Activated CD4-positive, CD25-positive, alpha-beta regulatory T cell treated with anti-CD3 and anti-CD28 coated beads, Interleukin-2, amount 50 U/mL, for 72 hours (primary cell): ENCODE results near the gene CNKSR1.

Source experiments
- DNase-seq: peaks from one replicate; pipeline ENCODE4 v3.0.0; 2021

The CNKSR1 gene, protein sequence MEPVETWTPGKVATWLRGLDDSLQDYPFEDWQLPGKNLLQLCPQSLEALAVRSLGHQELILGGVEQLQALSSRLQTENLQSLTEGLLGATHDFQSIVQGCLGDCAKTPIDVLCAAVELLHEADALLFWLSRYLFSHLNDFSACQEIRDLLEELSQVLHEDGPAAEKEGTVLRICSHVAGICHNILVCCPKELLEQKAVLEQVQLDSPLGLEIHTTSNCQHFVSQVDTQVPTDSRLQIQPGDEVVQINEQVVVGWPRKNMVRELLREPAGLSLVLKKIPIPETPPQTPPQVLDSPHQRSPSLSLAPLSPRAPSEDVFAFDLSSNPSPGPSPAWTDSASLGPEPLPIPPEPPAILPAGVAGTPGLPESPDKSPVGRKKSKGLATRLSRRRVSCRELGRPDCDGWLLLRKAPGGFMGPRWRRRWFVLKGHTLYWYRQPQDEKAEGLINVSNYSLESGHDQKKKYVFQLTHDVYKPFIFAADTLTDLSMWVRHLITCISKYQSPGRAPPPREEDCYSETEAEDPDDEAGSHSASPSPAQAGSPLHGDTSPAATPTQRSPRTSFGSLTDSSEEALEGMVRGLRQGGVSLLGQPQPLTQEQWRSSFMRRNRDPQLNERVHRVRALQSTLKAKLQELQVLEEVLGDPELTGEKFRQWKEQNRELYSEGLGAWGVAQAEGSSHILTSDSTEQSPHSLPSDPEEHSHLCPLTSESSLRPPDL

DNA sequence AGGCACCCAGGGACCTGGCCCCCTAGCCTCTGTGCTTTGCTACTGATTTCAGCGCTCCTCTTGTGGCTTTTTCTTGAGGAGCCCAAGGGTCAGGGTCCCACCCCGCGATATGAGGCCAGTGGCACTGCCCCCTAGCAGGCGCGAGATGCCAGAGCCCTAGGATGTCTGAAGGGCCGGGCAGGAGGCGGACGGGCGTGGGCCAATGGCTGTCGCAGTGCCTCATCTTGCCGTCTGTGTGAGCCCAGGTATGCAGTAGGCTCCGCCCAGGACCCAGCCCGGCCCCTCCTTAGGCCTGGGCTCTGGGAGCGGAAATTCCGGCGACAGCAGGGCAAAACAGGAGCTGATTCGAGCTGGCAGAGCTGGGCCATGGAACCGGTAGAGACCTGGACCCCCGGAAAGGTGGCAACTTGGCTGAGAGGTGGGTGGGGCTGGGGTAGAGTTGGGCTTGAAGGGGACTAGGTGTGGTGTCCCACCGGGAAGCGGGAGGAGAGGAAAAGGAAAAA lies at the start of gene CNKSR1:
Gene CNKSR1 (plus strand): TSS at position 310 of the 503 bp plus-strand sequence. CDS start 57 bp downstream, at position 367.
- no peak for DNase-seq

DNA sequence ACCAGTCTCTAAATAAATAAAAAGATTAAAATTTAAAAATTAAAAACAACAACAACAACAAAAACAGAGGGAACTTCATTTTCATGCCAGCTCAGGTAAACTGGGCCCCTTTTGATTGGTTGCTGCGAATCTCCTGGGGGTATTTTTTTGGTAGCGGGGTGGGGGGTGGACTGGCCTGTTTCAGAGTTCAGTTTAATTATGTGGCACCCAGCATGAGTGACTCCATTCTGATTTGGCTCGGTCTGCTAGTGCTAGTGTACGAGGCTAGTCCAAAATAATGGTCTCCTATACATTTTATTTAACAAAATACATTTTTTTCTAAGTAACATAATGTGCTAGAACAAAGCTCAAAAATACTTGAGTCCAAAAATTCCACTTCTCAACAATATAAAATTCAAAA lies 47.5 kb upstream of the CNKSR1 start:
- DNase-seq, result no peak

DNA sequence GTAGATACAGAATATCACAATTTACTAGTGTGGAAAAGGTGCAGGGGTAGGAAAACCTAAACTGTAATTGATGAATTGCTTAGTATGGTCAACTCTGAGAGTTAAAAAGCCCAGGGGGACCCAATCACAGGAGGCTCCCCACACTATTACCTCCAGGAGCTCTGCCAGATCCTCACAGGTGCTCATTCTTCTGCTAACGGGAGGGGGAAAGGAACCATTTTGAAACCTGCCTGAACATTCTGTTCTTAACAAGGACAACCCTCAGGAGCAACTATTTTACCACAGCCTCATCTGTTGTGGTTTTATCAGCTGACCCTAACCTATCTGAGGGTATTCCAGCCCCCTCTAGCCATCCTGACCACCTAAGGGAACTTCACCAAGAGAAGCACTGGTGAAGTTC lies 46.6 kb upstream of the CNKSR1 start:
- DNase-seq, result no peak

DNA sequence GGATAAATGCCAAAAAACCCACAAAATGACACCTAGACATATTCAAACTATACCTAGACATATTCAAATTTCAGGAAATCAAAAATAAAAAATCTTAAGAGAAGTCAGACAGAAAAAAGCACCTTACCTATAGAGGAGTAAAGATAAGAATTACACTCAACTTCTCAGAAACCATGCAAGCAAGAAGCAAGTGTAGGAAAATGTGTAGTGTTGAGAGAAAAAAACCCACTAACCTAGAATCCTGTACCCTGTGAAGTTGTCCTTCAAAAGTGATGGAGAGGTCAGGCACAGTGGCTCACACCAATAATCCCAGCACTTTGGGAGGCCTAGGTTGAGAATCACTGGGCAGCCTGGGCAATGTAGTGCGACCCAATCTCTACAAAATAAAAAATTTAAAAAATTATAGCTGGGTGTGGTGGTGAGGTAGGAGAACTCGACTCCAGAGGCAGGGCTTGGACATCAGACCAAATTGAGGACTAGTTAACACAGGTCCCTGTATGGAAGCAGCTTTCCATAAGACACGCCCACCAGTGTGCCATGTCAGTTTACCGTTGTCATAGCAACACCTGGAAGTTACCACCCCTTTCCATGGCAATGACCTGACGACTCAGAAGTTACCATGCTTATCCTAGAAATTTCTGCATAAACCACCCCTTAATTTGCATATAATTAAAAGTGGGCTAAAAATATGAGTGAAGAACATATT lies 45.0 kb upstream of the CNKSR1 start:
- DNase-seq, result no peak

DNA sequence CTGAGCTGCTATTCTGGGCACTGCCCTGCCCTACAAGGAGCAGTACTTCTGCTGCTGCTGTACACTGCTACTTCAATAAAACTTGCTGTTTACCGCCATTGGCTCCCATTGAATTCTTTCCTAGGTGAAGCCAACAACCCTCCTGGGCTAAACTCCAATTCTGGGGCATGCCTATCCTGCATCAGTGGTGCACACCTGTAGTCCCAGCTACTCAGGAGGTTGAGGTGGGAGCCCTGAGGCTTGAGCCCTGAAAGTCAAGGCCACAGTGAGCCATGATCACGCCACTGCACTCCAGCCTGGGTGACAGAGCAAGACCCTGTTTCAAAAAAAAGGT lies 44.5 kb upstream of the CNKSR1 start:
- no peak for DNase-seq

DNA sequence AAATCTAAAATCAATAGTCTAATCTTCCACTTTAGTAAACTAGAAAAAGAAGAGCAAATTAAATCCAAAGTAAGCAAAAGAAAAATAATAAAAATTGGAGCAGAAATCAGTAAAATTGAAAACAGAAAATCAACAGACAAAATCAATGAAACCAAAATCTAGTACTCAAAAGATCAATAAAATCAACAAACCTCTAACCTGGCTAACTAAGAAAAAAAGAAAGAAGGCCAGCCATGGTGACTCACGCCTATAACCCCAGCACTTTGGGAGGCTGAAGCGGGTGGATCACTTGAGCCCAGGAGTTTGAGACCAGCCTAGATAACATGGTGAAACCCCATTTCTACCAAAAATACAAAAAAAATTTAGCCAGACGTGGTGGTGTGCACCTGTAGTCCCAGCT lies 42.8 kb upstream of the CNKSR1 start:
- DNase-seq, result no peak

DNA sequence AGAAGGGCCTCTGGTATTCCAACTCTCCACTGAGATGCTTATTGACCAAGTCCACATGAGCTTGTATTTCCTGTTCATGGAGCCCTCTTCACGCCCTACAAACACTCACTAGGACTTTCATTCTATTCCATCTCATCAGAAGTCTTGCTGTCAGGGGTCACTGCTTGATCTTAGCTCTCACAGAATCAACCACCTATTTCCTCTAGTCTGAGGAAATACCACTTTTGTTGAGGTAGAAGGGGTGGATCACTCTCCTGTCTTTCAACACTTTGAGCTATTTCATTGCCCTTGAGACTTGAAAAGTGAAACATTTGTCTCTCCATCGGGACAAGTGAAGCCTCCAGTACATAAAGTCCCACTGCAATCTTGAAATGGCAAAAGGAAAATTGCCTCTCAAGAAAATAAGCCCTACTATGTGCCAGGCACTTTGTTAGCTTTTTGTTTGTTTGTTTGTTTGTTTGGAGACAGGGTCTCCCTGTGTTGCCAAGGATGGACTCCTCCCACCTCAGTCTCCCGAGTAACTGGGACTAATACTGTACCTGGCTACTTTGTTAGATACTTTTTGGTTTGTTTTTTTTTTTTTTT lies 38.2 kb upstream of the CNKSR1 start:
- no peak for DNase-seq

DNA sequence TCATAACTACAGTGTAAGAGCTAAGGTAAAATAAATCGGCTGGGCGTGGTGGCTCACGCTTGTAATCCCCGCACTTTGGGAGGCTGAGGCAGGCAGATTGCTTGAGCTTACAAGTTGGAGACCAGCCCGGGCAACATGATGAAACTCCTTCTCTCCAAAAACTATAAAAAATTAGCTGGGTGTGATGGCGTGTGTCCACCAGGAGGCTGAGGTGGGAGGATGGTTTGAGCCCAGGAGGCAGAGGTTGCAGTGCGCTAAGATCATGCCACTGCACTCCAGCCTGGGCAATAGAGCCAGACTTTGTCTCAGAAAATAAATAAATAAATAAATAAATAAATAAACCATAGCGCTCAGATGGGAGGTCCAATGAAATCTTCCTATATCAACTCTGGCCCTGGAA lies 35.1 kb upstream of the CNKSR1 start:
- no peak for DNase-seq

DNA sequence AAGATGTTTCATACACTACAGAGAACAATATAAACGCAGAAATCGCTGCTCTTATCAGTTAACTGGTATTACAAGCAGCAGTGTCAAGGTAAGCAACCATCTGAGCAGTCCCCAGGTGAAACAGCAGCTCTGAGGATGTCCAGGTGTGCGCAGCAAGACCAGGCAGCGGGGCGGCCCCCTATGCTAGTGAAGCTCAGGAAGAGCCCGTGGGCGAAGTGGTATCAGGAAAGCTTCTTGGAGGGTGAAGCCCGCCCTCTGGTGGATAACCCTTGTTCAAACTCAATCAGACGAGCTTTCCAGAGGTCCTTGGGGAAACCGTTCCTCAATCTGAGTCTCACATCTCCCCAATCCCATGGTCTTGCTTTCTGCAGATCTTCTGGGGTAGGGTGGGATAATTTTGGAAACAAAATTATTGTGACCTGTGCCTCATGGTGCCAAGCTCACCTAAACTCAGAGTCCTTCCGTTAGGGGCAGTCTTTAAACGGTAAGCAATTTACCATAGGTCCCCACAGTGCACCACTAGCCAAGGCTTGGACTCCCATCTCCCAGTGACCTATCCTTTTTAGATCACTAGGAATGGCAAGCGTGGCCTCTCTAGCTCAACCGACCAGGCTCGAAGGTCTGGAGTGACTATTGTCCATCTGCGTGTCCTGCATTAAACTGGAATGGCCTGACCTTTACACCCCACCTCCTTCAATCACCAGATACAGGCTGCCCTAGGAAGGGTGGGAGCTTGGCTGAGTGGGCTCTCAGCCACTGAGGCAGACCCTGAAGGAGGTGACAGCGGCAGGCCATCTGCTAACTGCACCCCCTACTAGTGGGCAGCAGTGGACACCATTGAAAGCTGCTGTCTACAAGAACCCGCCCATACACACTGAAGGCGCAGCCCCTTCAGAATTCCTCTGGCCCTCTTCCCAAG lies 32.0 kb upstream of the CNKSR1 start:
- peak; percentile 70 for DNase-seq

DNA sequence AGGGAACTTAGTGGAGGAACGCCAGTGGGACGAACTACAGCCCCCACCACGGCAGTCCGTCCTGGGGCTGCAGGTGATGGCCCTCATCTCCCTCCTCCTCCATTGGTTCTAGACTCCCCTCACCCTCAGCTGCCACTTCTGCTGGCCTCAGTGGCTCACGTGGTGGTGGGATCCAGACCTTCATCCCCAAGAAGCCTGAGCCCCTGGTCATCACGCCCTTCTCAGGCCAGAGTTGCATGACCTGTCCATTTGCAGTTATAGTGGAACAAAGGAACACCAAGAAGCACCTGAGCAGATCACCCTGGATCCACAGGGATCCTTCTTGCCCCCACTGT lies 31.4 kb upstream of the CNKSR1 start:
- DNase-seq, result no peak

DNA sequence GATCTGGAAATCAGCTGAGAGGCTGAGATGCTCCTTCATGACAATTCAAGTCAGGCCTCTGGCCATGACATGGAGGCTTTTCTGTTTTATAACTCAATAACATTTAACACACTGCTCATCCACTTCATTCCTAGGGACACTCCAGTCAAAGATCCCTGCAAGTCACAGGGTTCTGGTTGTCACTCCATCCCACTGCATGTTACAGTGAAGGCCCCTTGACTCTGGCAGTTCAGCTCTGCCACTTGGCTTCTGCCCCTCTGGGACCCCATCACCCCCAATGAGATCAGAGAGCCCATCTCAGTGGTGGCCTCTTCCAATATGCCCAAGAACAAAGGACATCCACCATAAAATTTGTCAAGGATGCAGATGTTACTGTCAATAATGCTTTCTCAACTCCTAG lies 28.4 kb upstream of the CNKSR1 start:
- DNase-seq, result no peak

DNA sequence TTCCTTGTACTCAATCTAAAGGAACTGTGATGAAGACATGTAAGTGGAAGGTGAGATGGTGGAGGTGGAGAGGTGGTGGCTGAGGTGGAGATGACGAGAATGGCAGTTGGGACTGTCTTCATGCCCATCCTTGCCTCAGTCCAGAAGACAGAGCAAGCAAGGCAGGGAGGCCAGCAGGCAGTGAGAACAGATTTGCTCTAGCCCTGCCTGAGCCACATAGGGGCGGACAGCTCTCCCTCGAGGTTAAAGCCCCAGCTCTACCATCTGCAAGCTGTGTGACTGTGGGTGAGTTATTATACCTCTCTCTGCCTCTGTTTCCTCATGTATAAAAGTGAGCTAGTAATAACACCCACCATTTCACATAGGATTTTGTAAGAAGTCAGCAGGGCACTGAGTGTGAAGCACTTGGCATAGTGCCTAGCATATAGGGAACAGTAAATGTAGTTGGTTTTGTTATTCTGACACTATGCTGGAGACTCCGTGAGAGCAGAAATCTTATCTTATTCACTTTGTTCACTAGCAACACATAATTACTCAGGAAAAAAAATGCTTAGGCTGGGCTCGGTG lies 23.2 kb upstream of the CNKSR1 start:
- DNase-seq, result no peak

DNA sequence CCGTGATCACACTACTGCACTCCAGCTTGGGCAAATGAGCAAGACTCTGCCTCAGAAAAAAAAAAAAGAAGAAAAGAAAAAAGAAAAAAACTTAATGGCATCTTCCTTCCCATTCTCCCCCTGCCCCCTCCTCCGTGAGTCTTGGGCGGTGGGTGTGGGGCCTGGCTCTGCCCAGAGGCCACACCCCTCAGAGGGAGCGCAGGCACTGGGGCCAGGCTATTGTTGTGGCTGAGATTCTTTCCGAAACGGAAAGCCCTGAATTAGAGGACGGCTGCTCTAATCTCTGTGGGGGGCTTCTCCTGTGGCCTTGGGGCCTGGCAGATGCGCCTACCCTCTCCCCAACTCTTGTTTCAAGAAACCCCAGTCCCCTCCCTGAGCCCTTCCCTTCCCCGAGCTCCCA lies 22.5 kb upstream of the CNKSR1 start:
- no peak for DNase-seq

DNA sequence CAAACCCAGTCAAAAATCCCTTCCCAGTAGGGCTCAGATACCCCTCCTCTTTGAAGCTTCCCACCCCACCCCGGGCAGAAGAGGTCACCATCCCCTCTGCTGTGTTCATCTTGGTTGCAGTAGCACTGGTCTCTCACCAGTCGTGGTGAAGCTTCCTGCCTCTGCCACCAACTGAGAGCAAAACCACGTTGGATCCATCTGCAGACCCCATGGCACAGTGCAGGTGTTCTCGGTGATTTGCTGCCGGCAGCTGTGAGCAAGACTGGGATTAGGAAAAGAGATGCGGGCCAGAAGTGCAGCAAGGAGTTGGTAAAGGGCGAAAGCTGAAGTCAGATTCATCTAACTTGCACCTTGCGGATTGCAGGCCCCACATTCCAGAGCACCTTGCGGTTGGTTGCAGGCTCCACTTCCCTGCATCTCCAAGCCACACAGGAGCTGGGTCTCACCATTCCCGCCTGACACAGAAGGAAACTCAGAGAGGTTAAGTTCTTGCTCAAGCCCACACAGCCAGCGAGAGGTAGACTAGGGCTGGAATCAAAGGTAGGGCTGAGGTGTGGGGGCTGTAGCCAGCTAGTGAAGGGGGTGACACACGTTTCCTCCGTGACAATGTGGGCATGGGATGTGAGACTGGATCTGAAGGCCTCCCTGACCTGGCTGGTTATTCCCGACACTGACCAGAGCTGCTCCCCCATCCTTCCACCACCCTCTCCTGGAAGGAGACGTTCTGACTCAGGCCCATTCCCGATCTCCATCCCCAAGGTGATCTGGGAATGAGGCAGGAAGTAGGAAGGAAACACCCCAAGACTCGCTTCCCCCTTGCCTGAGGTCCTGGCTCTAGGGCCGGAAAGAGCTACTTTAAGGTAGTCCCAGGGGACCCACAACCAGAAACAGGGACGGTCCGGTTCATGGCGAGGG lies 21.7 kb upstream of the CNKSR1 start:
- DNase-seq, result no peak

DNA sequence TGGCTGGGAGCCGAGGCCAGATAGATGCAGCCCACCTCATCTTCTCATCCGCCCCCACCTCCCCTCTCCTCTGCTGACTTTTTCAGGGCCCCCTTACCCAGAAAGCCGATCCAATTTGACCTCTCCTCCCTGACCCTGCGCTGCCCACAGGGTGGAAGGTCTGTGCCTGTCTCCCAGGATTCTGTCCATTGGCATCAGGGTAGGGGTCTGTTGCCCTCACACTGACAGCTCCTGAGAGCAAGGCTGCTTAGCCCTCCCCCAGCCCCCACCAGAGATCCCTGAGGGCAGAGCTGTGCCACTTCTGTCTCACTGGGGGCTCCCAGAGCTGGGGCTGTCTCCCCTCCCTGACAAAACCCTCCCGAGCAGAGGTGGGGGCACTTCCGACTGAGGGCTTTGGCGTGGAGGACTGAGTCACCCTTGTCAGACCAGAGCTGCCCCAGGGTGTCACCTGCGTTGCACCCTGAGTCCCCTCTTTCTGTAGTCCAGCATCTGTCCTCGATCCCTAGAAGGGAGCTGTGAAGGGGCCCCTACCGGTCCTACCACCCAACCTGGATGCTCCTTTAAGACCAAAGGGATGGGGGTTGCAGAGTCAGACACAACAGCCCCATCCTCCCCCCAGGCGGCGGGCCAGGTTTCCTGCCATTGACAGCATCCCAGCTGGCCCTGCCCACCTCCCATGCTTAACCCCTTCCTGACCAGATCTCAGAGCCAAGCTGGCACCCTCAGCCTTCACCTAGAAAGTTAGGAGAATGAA lies 20.8 kb upstream of the CNKSR1 start:
- DNase-seq, result no peak

DNA sequence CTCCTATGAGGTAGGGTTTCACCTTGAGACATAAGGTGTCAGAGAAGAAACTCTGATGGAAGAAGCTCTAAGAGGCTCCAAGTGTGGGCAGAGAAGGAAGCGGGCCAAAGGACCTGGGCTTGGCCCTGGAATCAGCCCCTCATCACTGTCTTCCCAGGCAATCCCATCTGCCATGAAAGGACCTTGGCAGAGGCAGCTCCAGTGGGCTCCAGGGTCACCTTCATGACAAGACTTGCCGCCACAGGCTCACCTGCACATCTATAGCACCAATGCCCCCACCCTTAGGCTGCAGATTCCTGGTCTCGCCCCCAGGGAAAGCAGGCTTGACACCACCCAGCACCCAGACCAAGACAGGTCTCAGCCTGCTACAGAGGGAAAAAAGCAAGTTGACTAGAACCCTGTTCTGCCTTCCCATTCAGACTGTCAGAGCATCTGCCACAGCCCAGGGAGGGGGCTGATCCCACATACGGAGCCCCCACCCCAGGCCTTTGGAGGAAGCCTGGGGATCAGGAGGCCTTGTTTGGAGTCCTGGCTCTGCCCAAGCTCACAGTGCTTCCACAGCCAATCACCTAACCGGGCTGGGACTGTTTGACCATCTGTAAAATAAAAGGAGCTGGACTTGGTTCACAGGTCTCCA lies 18.9 kb upstream of the CNKSR1 start:
- DNase-seq, result no peak

DNA sequence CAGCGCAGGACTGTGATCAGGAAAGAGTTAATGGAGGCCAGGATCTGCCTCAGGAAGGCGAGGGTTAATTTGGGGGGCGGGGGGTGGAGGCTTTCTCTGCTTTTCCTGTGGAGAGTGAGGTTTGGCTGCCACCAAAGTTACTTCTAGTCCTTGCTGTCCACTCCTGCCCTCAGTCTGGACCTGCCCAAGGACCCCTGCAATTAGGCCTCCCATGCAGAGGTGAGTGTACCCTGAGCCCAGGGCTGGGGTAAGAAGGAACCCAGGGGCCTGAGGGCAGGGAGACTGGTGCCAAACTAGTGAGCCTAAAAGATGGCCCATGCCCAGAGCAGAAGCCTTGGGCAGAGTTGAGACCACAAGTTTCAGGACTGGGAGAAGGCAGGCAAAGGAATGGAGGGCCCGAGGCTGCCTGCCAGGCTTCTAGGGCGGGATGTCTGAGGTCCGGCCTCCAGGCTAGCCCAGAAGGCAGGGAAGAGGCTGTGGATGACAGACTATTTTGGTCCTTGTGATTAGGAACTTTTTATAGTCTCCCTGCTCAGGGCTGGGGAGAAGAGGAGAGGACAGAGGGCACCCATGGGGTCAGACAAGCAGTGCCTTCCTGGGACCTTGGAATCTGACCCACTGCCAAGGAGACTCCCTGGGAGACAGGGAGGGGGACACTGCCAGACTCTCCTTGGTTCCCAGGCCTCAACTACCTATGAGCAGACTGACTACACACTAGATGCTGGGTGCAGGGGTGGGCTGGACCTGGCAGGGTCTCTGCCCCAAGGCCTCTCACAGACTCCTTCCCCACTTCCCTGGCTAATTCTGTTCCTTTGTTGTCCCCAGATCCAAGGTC lies 18.2 kb upstream of the CNKSR1 start, which contains the start of gene FAM110D:
Gene FAM110D (plus strand): TSS at position 172 of the 835 bp plus-strand sequence. CDS start 2,213 bp downstream, outside the sequence.
- DNase-seq, result no peak

DNA sequence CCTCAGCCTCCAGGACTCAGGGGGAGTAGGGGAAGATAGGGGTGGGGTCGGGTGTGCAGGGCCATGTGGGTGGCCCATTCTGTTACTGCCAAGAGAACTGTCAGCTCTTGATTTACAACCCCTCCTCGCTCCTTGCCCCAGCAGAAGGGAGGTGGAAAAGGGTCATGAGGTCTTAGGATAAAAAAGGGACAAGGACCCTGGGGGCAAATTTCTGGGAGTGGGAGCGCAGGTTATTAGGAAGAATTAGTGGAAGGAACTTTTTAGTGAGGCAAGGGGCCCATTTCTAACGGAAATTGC lies 17.6 kb upstream of the CNKSR1 start:
- no peak for DNase-seq
